NOMO-1 (cell line): ENCODE data around the gene PRM3.

ENCODE experiments used
- DNase-seq, 2 experiments: peaks; one replicate each; lab custom pipeline; 2025; ENCODE audit not compliant: unreplicated experiment in 2 of 2; lab: John Stamatoyannopoulos, UW

Gene PRM3

GRCh38 chr16:11229432-11229831 is 44.0 kb downstream of the PRM3 start:
- no peak for DNase-seq

- no peak for DNase-seq
Measured at GRCh38 chr16:11225677-11226549, 47.5 kb downstream of the PRM3 start.

- DNase-seq, result no peak
Measured at GRCh38 chr16:11224894-11225676, 48.3 kb downstream of the PRM3 start.

GRCh38 chr16:11224096-11224893 is 49.1 kb downstream of the PRM3 start:
- DNase-seq, result peak; percentile 53 to 76
